ENCODE measurements around the gene GPR75.
"Not testable (repeated sequence)": the region's sequence is repeated elsewhere in the genome, so short reads cannot be mapped to it uniquely, and the experiment has no call there.

Gene GPR75

DNA sequence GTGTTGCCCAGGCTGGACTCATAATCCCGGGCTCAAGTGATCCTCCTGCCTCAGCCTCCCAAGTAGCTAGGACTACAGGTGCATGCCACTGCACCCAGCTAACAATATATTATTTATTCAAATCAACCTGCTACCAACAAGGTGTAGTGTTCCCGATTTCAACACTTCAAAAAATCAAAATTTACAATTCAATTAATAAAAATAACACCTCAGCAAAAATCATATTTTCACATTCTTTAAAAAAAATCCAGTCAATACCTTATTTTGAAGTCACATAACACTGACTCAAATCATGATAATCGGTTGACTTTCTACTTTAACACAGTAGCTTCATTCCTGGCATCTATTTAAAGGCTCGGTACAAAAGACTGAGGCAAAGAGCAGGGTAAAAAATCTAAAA is 7.2 kb downstream of the GPR75 start:
- no peak for DNase-seq (ENCODE audit: low read depth in 2 of 2)

DNA sequence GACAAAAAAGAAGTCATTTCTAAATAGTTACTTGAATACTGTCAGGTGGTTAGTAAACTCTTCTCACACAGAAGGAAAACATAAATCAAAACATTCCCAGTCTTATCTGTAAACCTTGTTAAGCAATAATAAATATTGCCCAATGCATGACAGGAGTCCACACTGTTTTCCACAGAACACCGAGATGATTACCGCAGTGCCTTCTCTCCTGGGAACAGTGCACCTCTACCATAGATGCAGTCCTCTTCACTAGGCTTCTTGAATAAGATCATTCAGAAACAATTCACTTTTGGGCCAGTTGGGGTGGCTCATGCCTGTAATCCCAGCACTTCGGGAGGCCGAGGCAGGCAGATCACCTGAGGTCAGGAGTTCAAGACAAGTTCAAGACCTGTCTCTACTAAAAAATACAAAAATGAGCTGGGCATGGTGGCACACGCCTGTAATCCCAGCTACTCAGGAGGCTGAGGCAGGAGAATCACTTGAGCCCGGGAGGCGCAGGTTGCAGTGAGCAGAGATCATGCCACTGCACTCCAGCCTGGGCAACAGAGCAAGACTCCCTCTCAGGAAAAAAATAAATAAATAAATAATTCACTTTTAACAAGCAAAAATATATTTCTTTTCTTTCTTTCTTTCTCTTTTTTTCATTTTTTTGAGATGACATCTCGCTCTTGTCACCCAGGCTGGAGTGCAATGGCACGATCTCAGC is 8.6 kb downstream of the GPR75 start:
- not testable (repeated sequence) for DNase-seq (ENCODE audit: low read depth in 2 of 2)

DNA sequence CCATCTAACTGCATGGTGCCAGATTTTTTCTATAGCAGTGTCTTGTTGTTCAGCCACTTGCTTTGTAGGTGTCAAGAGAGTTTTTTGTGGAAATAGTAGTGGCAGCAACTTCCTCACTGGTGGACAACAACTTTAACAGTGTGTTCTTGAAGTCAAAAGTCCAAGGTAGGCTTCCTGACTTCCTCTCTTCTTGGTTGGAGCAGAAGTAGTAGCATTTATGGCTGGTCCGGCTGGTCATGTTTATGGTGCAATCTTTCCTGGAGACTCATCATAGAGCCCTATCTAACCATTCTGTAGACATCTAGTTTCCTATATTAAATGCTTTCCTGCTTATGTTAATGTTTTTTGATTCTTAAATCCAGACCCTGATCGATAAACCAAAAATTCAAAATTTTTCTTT is 11.7 kb downstream of the GPR75 start:
- no peak for DNase-seq (ENCODE audit: low read depth in 2 of 2)

DNA sequence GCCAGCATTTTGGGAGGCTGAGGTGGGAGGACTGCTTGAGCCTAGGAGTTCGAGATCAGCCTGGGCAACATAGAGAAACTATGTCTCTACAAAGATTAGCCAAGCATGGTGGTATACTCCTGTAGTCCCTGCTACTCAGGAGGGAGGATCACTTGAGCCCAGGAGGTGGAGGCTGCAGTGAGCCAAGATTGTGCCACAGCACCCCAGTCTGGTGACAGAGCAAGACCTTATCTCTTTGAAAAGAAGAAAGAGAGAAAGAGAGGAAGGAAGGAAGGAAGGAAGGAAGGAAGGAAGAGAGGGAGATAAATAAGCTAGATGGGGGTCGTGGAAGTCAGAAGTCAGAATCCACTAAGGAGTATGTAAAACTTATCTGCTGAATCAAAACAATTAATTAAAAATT is 16.2 kb downstream of the GPR75 start:
- DNase-seq (ENCODE audit: low read depth in 2 of 2): no peak

GRCh38 chr2:53842891-53843290 is 16.9 kb downstream of the GPR75 start:
- DNase-seq (ENCODE audit: low read depth in 2 of 2): no peak

- not testable (repeated sequence) for DNase-seq (ENCODE audit: low read depth in 2 of 2)
These were observed 18.1 kb downstream of the GPR75 start for GRCh38 chr2:53841651-53842050.

DNA sequence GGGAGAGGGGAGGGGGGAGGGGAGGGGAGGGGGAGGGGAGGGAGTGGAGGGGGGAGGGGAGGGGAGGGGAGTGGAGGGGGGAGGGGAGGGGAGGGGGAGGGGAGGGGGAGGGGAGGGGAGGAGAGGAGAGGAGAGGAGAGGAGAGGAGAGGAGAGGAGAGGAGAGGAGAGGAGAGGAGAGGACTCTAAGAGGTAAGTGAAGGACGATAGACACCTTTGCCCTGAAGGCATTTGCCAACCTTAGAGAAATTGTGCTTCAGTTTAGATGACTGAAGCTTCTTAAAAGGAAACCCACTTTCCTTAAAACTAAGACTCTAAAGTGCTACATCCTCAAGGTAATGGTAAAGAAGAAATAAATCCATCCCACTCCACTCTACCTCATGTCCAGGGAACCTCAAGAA is 19.2 kb downstream of the GPR75 start:
- no peak for DNase-seq (ENCODE audit: low read depth in 2 of 2)

GRCh38 chr2:53829980-53830290 is 29.8 kb downstream of the GPR75 start:
- not testable (repeated sequence) for DNase-seq (ENCODE audit: low read depth in 2 of 2)

GRCh38 chr2:53829273-53829979 is 30.3 kb downstream of the GPR75 start:
- DNase-seq (ENCODE audit: low read depth in 2 of 2): no peak

DNA sequence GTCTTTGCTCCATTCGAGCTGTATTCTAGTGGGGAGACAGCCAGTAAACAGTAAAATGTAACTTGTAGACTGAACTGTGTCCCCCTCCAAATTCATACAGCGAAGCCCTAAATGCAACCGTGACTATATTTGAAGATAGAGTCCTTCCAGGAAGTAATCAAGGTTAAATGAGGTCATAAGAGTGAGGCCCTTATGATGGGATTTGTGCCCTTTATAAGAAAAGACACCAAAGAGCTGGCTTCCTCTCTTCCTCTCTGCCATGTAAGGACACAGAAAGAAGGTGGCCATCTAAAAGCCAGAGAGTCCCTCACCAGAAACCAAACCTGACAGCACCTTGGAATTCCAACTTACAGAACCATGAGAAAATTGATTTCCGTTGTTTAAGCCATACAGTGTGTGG is 31.4 kb downstream of the GPR75 start:
- DNase-seq (ENCODE audit: low read depth in 2 of 2): no peak

DNA sequence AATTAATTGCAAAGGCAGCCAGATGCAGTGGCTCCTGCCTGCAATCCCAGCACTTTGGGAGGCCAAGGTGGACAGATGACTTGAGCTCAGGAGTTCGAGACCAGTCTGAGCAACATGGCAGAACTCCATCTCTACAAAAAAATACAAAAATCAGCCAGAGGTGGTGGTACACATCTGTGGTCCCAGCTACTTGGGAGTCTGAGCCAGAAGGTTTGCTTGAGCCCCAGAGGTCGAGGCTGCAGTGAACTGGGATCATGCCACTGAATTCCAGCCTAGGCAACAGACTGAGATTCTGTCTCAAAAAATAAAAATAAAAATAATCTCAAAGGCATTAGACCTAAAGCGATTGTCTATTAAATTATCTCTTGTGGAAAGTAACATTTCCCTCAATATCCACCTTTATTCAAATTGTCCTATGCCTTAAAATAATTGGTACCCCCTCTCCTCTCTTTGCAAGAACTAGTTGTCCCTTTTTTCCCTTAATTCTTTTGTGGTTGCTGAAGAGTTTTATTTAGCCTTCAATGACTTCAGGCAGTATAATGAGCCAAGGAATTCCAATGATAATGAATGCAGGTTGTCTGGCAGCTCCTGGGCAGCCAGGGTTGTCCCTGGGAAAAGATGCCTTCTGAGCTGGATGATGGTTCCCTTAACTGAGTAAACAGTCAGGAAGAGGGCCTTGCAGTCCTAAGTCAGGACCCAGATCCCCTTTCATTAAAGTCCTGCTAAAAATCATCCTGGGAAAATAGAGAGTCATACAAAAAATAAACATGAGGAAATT is 32.2 kb downstream of the GPR75 start:
- DNase-seq (ENCODE audit: low read depth in 2 of 2): no peak

- DNase-seq (ENCODE audit: low read depth in 2 of 2): no peak
These were observed 33.0 kb downstream of the GPR75 start for GRCh38 chr2:53826587-53827397.

DNA sequence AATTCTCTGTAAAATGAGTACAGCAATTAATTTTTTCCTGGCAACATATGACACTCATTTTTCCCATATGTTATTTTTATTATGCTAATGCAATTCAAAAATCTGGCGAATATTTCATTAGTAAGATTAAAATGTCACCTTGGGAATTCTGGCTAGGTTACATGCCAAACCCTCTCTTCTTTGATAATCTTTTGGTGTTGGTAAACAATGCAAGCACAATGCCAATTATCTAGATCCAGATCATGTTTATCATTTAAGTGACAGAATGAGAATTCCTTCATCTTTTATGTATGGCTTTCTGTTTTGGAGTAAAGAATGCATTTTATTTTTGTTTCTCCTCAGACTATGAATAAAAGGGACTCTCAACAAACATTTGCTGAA is 33.7 kb downstream of the GPR75 start:
- no peak for DNase-seq (ENCODE audit: low read depth in 2 of 2)

- not testable (repeated sequence) for DNase-seq (ENCODE audit: low read depth in 2 of 2)
These were observed 36.1 kb downstream of the GPR75 start for GRCh38 chr2:53823639-53824038.

- DNase-seq (ENCODE audit: low read depth in 2 of 2): no peak
These were observed 38.0 kb downstream of the GPR75 start for GRCh38 chr2:53821810-53822209.

DNA sequence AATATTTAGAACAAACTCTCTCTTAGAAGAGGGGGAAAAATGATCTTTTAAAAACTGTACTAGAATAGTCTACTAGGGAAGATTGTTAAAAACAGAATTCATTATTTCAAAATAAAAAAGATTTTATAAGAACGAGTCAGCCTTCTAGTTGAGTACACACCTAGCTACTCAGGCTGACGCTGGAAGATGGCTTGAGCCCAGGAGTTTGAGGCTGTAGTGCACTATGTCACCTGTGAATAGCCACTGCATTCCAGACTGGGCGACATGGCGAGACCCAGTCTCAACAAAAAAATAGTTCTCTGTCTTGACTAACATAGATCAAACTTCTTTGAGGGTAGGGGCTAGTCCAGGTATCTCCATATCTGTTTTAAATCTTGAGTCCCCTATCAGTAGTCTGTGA is 39.1 kb downstream of the GPR75 start:
- no peak for DNase-seq (ENCODE audit: low read depth in 2 of 2)

GRCh38 chr2:53820048-53820447 is 39.7 kb downstream of the GPR75 start:
- DNase-seq (ENCODE audit: low read depth in 2 of 2): no peak

DNA sequence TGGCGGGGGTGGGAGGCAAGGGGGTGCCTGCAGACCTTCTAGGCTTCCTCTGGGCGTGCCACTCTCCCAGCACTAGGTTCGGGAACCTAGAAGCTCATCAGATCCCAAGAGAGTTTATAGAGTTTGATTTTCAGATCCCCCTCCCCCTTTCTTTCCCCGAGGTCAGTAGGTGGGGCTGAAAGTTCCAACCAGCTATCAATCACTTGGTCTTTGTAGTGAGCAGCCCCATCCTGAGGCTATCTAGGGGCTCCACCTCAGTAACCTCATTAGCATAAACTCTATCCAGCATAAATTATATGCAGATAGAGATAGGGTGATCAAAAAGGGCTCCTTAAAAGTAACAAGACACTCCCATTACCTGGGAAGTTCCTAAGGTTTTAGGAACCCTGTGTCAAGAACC is 40.1 kb downstream of the GPR75 start:
- DNase-seq (ENCODE audit: low read depth in 2 of 2): no peak

- DNase-seq (ENCODE audit: low read depth in 2 of 2): no peak
These were observed 40.8 kb downstream of the GPR75 start for GRCh38 chr2:53818854-53819435.

- no peak for DNase-seq (ENCODE audit: low read depth in 2 of 2)
These were observed 46.6 kb downstream of the GPR75 start for GRCh38 chr2:53813151-53813550.

DNA sequence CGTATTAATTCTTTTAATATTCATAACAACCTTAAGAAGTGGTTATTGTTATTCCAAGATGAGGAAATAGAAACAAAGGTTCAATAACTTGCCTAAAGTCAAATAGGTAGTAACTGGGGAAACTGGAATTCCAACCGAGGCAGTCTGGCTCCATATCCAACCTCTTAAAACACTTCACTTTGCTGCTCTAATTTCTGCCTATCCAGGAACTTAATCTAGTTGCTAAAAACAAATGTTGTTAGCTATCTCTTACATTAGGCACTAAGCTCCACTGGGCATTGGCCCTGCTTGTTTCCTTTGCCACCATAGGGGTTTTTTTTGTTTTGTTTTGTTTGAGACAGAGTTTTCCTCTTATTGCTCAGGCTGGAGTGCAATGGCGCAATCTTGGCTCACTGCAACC is 48.2 kb downstream of the GPR75 start:
- DNase-seq (ENCODE audit: low read depth in 2 of 2): no peak
